Tibial nerve (tissue), 3 donors: ENCODE data around the gene CTDSPL.

Experiments used
- CTCF ChIP-seq, 5 experiments: fragments of 200-600 bp in 3 of 5; fragments of 450-650 bp in 2 of 5; sonication (generic) in 3 of 5; IDR thresholded peaks; one replicate each; pipeline ENCODE4 v1.5.1; 2016 to 2019; ENCODE audit warnings: antibody characterized with exemption in 5 of 5, mild to moderate bottlenecking in 3 of 5, moderate library complexity in 2 of 5
- POLR2A ChIP-seq, 2 donors: fragments of 450-650 bp; IDR thresholded peaks; one replicate each; pipeline ENCODE4 v1.6.1; 2017; ENCODE audit warnings: antibody characterized with exemption in 2 of 2, mild to moderate bottlenecking in 2 of 2, moderate library complexity in 2 of 2

GRCh38 chr3:37920156-37920699, 58.5 kb downstream of the CTDSPL start:
- no peak for TF ChIP-seq CTCF (IDR thresholded peaks at IDR 0.05)
- TF ChIP-seq POLR2A (IDR thresholded peaks at IDR 0.05), result no peak
